LNCAP (cell line): ENCODE results near the gene KRT85.

ENCODE experiments used
- CTCF ChIP-seq: fragments of 450-650 bp; IDR thresholded peaks from 2 replicates; pipeline ENCODE4 v1.5.1; 2017; ENCODE audit warnings: mild to moderate bottlenecking

The KRT85 gene

GRCh38 chr12:52343550-52343949, 23.7 kb downstream of the KRT85 start:
- TF ChIP-seq CTCF = no peak

DNA sequence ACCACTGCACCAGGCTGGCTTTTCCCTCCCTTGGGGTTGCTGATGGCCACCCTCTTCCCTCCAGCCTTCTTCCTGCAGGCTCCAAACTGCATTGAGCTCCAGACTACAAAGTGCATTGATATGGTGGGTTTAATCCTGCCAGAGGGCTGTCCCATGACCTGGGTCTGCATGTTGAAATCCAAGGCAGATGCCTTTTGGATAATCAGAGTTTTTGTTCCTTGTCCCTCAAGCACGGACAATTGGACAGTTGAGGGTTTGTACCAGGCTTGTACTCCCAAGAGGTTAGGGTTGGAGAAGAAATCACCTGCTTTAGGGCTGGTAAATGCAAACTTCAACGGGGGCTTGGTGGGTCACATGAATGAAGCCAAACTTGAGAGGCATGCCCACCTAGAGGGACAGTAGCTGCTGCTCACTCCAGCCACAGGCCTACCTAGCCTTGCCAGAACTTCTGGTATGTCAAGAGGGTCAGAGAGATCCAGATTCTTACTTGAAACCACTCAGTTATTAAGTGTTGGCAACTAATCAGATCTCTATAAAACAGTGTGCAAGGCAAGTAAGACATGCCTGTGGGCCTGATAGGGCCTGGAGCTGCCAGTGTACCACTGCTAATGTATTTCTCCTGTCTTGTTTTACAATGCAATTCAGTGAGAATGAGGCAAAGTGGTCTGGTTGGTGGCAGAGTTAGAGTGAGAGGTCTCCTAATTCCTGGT, 24.3 kb downstream of the KRT85 start:
- TF ChIP-seq CTCF = no peak

- TF ChIP-seq CTCF = no peak
Observed at GRCh38 chr12:52341066-52341580, 26.2 kb downstream of the KRT85 start.

- no peak for TF ChIP-seq CTCF
Observed at GRCh38 chr12:52338241-52338960, 28.9 kb downstream of the KRT85 start.

DNA sequence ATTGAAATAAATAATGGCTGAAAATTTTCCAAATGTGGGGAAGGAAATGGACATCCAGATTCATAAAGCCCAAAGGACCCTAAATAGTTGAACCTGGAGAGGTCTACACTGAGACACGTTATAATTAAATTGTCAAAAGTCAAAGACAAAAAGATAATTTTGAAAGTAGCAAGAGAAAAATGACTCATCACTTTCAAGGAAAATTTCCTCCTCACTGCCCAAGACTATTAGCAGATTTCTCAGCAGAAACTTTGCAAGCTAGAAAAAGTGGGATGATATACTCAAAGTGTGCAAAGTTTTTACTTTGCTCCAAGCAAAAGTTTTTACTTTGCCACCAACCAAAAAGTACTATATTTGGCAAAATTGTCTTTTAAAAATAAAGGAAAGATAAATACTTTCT, 30.2 kb downstream of the KRT85 start:
- TF ChIP-seq CTCF = no peak

DNA sequence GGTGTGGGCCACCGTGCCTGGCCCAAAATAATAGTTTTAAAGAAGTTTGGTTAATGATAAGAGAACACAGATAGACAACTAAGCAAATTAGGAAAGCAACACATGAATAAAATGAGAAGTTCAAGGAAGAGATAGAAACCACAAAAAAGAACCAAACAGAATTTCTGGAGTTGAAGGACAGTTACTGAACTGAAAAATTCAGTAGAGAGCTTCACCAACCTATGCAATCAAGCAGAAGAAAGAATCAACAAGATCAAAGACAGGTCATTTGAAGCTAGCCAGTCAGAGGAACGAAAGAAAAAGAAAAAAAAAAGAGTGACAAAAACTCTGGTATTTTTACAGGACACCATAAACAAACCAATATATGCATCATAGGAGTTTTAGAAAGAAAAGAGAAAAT, 30.6 kb downstream of the KRT85 start:
- no peak for TF ChIP-seq CTCF

DNA sequence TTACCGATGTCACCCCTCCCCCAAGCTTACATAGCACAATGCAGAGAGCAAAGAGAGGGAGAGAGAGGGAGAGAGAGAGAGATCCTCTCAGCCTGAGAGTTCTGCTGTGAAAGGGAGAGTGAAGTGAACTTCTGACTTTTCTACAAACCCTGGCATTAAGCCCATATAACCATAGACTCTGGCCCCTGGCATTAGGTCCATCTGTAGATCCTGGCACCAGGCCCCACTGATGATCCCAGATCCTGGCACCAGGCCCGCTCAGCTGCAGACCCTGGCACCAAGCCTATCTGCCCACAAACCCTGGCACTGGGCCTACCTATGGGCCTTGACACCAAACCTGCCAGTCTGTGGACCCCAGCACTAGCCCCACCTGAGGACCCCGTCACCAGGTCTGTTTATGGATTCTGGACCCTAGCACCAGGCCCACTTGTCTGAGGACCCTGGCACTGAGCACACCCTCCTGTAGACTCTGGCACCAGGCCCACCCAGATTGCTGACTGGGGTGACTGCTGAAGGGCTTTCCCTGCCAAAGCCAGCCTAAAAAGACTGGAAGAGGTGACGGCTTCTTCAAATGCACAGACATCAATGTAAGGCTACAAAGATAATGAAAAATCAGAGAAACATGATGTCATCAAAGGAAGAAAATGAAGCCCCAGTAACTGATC, 31.6 kb downstream of the KRT85 start:
- no peak for TF ChIP-seq CTCF
